ENCODE measurements around the gene GLYATL3.

DNA sequence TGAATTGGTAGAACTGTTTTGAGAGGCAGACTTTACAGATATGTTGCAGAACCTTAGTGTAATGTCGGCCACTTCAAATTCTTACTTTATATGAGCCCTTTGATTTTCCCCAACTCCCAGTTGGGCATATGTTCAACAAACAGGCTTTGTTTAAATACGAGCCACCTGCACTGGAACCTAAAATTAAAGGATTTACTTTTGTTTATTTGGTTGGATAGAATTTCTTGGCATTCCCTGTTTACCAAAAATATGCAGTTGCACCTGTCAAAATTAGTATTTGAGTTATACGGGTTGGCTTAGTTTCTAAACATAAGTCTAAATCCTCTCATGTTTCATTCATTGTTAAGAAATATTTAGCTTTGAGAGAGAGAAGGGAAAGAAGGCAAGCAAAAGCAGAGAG, 2.4 kb upstream of the GLYATL3 start:
- TF ChIP-seq ELF1 (IDR thresholded peaks at IDR 0.05) = no peak
- TF ChIP-seq, protein P1, sequence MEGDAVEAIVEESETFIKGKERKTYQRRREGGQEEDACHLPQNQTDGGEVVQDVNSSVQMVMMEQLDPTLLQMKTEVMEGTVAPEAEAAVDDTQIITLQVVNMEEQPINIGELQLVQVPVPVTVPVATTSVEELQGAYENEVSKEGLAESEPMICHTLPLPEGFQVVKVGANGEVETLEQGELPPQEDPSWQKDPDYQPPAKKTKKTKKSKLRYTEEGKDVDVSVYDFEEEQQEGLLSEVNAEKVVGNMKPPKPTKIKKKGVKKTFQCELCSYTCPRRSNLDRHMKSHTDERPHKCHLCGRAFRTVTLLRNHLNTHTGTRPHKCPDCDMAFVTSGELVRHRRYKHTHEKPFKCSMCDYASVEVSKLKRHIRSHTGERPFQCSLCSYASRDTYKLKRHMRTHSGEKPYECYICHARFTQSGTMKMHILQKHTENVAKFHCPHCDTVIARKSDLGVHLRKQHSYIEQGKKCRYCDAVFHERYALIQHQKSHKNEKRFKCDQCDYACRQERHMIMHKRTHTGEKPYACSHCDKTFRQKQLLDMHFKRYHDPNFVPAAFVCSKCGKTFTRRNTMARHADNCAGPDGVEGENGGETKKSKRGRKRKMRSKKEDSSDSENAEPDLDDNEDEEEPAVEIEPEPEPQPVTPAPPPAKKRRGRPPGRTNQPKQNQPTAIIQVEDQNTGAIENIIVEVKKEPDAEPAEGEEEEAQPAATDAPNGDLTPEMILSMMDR (IDR thresholded peaks at IDR 0.05) = no peak

Measured in SK-N-SH (cell line).